Effector memory CD8-positive, alpha-beta T cell (primary cell): ENCODE measurements around the gene SSH2.
"Not testable (repeated sequence)": the region's sequence is repeated elsewhere in the genome, so short reads cannot be mapped to it uniquely, and the experiment has no call there.

ENCODE experiments used
- ATAC-seq: fragments of 150-1000 bp; cut with Tn5 transposase; replicated peaks from 2 replicates; pipeline ENCODE4 v1.10.0; 2021; ENCODE audit warnings: mild to moderate bottlenecking, moderate library complexity
- DNase-seq, 3 experiments: peaks; one replicate each; pipeline ENCODE4 v3.0.0; 2021
- H3K27ac Mint-ChIP-seq, 2 donors: one replicate each; pipeline ENCODE4 v1.8.0; 2022; ENCODE audit warnings: mild to moderate bottlenecking in 2 of 2, mixed read lengths in 2 of 2, moderate library complexity in 2 of 2
- H3K27me3 Mint-ChIP-seq, 2 donors: one replicate each; pipeline ENCODE4 v1.8.0; 2022; ENCODE audit warnings: mixed read lengths in 2 of 2
- H3K36me3 Mint-ChIP-seq: one replicate; pipeline ENCODE4 v1.8.0; 2022; ENCODE audit warnings: mild to moderate bottlenecking, moderate library complexity, mixed read lengths; ENCODE audit not compliant: insufficient read depth
- H3K4me1 Mint-ChIP-seq, 2 donors: one replicate each; pipeline ENCODE4 v1.8.0; 2022; ENCODE audit warnings: low read depth in 2 of 2, mixed read lengths in 2 of 2
- H3K4me3 Mint-ChIP-seq, 2 donors: one replicate each; pipeline ENCODE4 v1.8.0; 2022; ENCODE audit warnings: mild to moderate bottlenecking in 2 of 2, mixed read lengths in 2 of 2, moderate library complexity in 2 of 2
- H3K9me3 Mint-ChIP-seq, 2 donors: one replicate each; pipeline ENCODE4 v1.8.0; 2022; ENCODE audit warnings: mixed read lengths in 2 of 2
- total RNA-seq, 9 experiments: gene quantifications; one replicate each; lab custom pipeline; 2026; lab: John Stamatoyannopoulos, UW

Gene SSH2, protein sequence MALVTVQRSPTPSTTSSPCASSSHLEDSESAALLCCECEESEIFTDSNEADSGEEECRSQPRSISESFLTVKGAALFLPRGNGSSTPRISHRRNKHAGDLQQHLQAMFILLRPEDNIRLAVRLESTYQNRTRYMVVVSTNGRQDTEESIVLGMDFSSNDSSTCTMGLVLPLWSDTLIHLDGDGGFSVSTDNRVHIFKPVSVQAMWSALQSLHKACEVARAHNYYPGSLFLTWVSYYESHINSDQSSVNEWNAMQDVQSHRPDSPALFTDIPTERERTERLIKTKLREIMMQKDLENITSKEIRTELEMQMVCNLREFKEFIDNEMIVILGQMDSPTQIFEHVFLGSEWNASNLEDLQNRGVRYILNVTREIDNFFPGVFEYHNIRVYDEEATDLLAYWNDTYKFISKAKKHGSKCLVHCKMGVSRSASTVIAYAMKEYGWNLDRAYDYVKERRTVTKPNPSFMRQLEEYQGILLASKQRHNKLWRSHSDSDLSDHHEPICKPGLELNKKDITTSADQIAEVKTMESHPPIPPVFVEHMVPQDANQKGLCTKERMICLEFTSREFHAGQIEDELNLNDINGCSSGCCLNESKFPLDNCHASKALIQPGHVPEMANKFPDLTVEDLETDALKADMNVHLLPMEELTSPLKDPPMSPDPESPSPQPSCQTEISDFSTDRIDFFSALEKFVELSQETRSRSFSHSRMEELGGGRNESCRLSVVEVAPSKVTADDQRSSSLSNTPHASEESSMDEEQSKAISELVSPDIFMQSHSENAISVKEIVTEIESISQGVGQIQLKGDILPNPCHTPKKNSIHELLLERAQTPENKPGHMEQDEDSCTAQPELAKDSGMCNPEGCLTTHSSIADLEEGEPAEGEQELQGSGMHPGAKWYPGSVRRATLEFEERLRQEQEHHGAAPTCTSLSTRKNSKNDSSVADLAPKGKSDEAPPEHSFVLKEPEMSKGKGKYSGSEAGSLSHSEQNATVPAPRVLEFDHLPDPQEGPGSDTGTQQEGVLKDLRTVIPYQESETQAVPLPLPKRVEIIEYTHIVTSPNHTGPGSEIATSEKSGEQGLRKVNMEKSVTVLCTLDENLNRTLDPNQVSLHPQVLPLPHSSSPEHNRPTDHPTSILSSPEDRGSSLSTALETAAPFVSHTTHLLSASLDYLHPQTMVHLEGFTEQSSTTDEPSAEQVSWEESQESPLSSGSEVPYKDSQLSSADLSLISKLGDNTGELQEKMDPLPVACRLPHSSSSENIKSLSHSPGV (N-terminal part only)
- total RNA-seq: 35.0 to 220 (median 88.3) reads per million in 9 experiments

GRCh38 chr17:29929533-29930408 is at the start of gene SSH2:
Gene SSH2 (minus strand): TSS chr17:29930228. CDS start chr17:29930000, 228 bp downstream.
- Mint-ChIP-seq H3K36me3 (peaks cover 5% of the 10 kb centered on the region), H3K27me3 (no peaks in the 10 kb centered on the region), H3K27ac (no peak within 1 kb of the TSS), H3K4me1 (peaks cover 19 to 32% of the 10 kb centered on the region in 2 donors), H3K4me3 (no peak within 1 kb of the TSS), H3K9me3 (no peaks in the 10 kb centered on the region)
- DNase-seq (peak; percentile 75 to 80 (median 76)), ATAC-seq (peak; percentile 73)

DNA sequence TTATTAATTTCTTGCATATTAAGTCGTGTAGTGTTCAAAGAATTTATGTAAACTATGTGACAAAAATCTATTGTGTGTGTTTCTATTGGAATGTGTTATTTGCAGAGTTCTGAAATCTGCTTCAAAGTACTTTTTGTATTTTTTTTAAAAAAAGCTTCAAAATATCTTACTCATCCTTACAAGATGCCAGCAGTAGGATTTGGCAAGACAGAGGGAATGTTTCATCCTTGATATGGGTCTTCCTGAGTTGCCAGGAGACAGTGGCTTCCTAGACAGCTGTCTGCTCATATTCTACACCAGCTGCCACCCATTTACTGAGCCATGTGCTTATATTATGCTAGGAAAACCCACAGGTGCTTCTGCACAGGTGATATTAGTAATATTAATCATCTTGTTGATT is 47.8 kb upstream of the SSH2 start:
- DNase-seq: no peak
- Mint-ChIP-seq H3K9me3 (no peaks in the 10 kb centered on the region), H3K4me3 (no peak overlapping the region), H3K36me3 (no peaks in the 10 kb centered on the region), H3K27ac (no peak overlapping the region), H3K27me3 (no peaks in the 10 kb centered on the region), H3K4me1 (no peaks in the 10 kb centered on the region)
- ATAC-seq: no peak

DNA sequence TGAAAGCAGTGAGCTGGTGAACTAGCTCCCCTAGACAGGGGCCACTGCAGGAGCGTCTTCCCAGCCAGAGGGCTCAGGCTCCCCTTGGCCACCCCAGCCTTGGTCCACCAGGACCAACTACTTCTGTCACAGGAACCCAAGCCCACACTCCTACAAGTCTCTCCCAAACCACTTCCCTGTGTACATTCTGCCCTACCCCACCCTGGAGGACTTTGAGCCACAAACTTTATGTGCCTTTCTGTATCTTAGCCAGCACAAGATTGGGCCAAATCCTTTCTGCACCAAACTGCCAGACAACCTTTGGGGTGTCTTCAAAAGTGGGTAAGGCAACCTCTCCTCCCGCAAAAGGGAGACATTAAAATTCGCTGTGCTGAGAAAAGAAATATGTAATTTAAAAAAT is 43.0 kb upstream of the SSH2 start:
- ATAC-seq (no peak), DNase-seq (no peak)
- Mint-ChIP-seq H3K27ac (no peak overlapping the region), H3K4me1 (no peaks in the 10 kb centered on the region), H3K27me3 (peaks cover 0 to 6% of the 10 kb centered on the region in 2 donors), H3K9me3 (no peaks in the 10 kb centered on the region), H3K36me3 (no peaks in the 10 kb centered on the region), H3K4me3 (no peak overlapping the region)

- Mint-ChIP-seq H3K27ac (no peak overlapping the region), H3K4me3 (no peak overlapping the region), H3K4me1 (no peaks in the 10 kb centered on the region), H3K9me3 (no peaks in the 10 kb centered on the region), H3K27me3 (peaks cover 0 to 6% of the 10 kb centered on the region in 2 donors), H3K36me3 (no peaks in the 10 kb centered on the region)
- ATAC-seq: no peak
- no peak for DNase-seq
Measured at GRCh38 chr17:29972277-29972676, 42.2 kb upstream of the SSH2 start.

DNA sequence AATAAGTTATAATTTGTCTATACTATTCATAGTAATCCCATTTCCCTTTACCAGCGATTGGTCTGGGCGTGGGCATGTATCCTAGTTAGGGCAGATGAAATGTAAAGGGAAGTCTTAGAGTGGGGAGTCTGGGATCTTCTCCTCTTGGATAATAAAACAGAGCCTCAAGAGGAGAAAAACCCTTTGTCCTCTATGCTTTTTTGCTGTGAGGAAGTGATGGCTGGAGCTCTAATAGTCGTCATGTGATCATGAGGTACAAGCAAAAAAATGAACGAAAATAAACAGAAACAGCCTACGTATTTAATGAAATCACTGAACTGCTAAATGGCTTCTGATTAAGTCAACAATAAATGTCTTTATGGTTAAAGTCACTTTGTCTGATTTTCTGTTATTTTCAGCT is 38.2 kb upstream of the SSH2 start:
- Mint-ChIP-seq H3K4me1 (no peaks in the 10 kb centered on the region), H3K36me3 (no peaks in the 10 kb centered on the region), H3K9me3 (no peaks in the 10 kb centered on the region), H3K27ac (no peak overlapping the region), H3K4me3 (no peak overlapping the region), H3K27me3 (peaks cover 0 to 6% of the 10 kb centered on the region in 2 donors)
- DNase-seq (no peak), ATAC-seq (no peak)

- Mint-ChIP-seq H3K4me1 (no peaks in the 10 kb centered on the region), H3K36me3 (no peaks in the 10 kb centered on the region), H3K27me3 (no peaks in the 10 kb centered on the region), H3K9me3 (no peaks in the 10 kb centered on the region), H3K4me3 (no peak overlapping the region), H3K27ac (no peak overlapping the region)
- DNase-seq (no peak), ATAC-seq (no peak)
Measured at GRCh38 chr17:29962656-29963055, 32.6 kb upstream of the SSH2 start.

GRCh38 chr17:29959658-29960337 is 29.8 kb upstream of the SSH2 start:
- ATAC-seq: no peak
- H3K9me3 Mint-ChIP-seq: no peaks in the 10 kb centered on the region

DNA sequence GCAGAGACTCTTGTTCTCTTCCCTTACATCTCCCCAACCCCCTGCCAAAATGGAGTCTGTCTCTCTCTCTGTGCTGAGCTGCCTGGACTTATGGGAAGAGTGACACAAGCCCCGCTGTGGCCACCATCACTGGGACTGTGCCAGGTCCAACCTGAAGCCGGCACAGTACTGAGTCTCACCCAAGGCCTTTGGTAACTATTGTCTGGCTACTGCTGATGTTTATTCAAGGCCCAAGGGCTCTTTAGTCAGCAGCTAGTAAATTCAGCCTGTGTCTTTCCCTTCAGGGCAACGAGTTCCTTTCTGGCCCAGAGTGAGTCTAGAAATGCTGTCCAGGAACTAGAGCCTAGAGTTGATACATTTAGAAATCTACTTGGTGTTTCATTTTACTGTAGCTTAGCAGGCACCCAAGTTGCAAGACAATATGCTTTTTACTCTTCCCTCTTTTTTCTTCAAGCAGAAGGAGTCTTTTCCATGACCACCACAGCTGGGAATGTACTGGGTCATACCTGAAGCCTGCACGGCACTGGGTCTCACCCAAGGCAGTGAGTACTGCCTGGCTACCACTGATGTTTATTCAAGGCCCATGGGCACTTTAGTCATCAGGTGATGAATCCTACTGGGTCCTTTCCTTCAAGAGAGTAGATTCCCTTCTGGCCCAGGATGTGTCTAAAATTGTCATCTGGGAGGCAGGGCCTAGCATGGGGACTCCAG is 29.1 kb upstream of the SSH2 start:
- H3K27ac Mint-ChIP-seq: no peak overlapping the region
- H3K27me3 Mint-ChIP-seq: no peaks in the 10 kb centered on the region
- H3K36me3 Mint-ChIP-seq: no peaks in the 10 kb centered on the region
- no peaks in the 10 kb centered on the region for H3K4me1 Mint-ChIP-seq
- no peak for ATAC-seq
- no peaks in the 10 kb centered on the region for H3K9me3 Mint-ChIP-seq
- H3K4me3 Mint-ChIP-seq: no peak overlapping the region
- DNase-seq: no peak

More at GRCh38 chr17:29959658-29960337, 29.8 kb upstream of the SSH2 start:
- Mint-ChIP-seq H3K36me3 (no peaks in the 10 kb centered on the region), H3K27ac (no peak overlapping the region), H3K4me3 (no peak overlapping the region), H3K27me3 (no peaks in the 10 kb centered on the region), H3K4me1 (no peaks in the 10 kb centered on the region)
- DNase-seq: no peak

- H3K36me3 Mint-ChIP-seq, H3K4me1 Mint-ChIP-seq, H3K9me3 Mint-ChIP-seq, H3K4me3 Mint-ChIP-seq, ATAC-seq, H3K27me3 Mint-ChIP-seq, DNase-seq, H3K27ac Mint-ChIP-seq: not testable (repeated sequence)
Measured at GRCh38 chr17:29957488-29957887, 27.5 kb upstream of the SSH2 start.

- no peak overlapping the region for H3K27ac Mint-ChIP-seq
- no peaks in the 10 kb centered on the region for H3K4me1 Mint-ChIP-seq
- H3K4me3 Mint-ChIP-seq: no peak overlapping the region
- H3K9me3 Mint-ChIP-seq: peaks cover 0 to 1% of the 10 kb centered on the region in 2 donors
- H3K27me3 Mint-ChIP-seq: no peaks in the 10 kb centered on the region
- no peaks in the 10 kb centered on the region for H3K36me3 Mint-ChIP-seq
- ATAC-seq (no peak), DNase-seq (no peak)
Measured at GRCh38 chr17:29956225-29956624, 26.2 kb upstream of the SSH2 start.

GRCh38 chr17:29954405-29954804 is 24.4 kb upstream of the SSH2 start:
- Mint-ChIP-seq H3K9me3 (peaks cover 0 to 1% of the 10 kb centered on the region in 2 donors), H3K36me3 (no peaks in the 10 kb centered on the region), H3K4me1 (no peaks in the 10 kb centered on the region), H3K4me3 (no peak overlapping the region), H3K27me3 (no peaks in the 10 kb centered on the region), H3K27ac (no peak overlapping the region)
- DNase-seq (no peak), ATAC-seq (no peak)

DNA sequence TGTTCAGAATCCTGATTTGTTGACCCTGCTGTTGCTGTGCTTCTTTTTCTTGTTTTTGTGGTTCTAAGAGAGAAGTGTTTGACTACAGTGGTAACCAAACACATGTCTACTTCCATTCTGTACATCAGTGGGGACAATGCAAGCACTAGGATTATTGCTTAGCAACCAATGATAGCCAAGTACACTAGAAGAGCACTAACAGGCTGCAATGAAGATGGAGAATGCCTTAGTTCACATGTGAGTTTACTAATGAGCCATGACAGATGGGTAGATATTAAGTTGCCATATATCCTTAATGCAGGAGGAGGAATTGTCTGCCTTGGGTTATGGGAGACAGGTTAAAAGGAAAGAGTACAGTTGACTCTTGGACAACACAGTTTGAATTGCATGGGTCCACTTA is 19.7 kb upstream of the SSH2 start:
- H3K4me1 Mint-ChIP-seq: no peaks in the 10 kb centered on the region
- no peak overlapping the region for H3K4me3 Mint-ChIP-seq
- H3K9me3 Mint-ChIP-seq: peaks cover 0 to 1% of the 10 kb centered on the region in 2 donors
- ATAC-seq: no peak
- no peaks in the 10 kb centered on the region for H3K36me3 Mint-ChIP-seq
- peaks cover 0 to 7% of the 10 kb centered on the region in 2 donors for H3K27me3 Mint-ChIP-seq
- DNase-seq: no peak
- H3K27ac Mint-ChIP-seq: no peak overlapping the region
